ENCODE results near the gene NOX1. TPM values are rescaled to one million over a fixed set of nuclear protein-coding genes. Genes with fewer than 3 reads are reported as not detected.

Gene NOX1
- total RNA-seq, 1 donor from 2014 or later, result not detected

DNA sequence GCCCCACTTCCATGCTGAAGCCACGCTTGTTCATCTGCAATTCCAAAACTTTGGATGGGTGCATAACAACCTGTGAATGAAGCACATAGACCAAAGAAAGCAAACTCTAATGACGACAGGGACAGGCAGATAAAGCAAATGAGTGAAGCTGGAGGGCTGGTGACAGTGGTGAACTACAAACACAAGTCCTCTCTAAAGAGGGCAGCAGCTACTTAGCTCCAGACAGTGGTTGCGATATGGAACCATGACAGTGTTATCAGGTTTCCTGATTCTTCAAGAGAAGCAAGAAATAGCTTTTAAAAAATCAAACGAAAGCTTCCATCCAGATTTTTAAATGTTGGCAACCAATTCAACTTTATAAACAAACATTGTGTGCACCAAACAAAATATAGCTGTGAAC, 23.8 kb downstream of the NOX1 start:
- H3K36me3 Mint-ChIP-seq (ENCODE audit: insufficient read depth), result no peaks in the 10 kb centered on the region
- H3K9me3 Mint-ChIP-seq (ENCODE audit: low read depth), result peaks cover 7% of the 10 kb centered on the region

DNA sequence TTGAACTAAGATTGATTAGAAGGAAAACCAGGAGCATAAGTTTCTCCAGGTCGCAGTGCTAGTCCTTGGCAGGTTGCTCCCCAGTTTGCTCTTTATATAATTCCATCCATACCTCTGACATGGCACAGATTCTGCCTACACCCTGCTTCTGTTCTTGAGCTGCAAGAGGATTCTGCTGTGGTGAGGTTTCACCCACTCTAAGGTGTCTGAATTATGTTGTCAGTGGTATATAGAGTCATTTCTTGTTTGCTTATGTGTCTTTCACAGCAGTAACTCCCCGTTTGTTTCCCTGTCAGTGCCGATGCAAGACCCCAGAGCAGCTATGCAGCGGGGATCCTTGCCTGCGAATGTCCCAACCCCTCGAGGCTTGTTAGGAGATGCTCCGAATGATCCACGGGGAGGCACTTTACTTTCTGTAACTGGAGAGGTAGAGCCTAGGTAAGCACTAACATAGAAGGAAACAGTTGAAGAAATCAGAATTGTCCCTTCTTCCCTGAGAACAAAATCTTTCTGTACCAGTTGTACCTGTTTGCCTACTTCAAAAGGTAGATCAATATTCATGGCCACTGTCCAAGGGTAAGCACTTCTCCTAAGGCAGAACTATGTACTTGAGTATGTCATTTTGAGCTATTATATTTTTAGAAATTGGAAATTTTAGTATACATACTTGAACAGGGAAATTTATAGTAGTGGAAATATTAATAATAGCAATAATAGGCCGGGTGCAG, 42.8 kb downstream of the NOX1 start:
- no peak for DNase-seq (ENCODE audit: low spot score, unreplicated experiment)
- TF ChIP-seq, protein P1, sequence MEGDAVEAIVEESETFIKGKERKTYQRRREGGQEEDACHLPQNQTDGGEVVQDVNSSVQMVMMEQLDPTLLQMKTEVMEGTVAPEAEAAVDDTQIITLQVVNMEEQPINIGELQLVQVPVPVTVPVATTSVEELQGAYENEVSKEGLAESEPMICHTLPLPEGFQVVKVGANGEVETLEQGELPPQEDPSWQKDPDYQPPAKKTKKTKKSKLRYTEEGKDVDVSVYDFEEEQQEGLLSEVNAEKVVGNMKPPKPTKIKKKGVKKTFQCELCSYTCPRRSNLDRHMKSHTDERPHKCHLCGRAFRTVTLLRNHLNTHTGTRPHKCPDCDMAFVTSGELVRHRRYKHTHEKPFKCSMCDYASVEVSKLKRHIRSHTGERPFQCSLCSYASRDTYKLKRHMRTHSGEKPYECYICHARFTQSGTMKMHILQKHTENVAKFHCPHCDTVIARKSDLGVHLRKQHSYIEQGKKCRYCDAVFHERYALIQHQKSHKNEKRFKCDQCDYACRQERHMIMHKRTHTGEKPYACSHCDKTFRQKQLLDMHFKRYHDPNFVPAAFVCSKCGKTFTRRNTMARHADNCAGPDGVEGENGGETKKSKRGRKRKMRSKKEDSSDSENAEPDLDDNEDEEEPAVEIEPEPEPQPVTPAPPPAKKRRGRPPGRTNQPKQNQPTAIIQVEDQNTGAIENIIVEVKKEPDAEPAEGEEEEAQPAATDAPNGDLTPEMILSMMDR (IDR thresholded peaks at IDR 0.05; ENCODE audit: unreplicated experiment), result no peak
- H3K4me1 Mint-ChIP-seq (ENCODE audit: low read depth), result no peaks in the 10 kb centered on the region
- H3K9me3 Mint-ChIP-seq (ENCODE audit: low read depth), result peaks cover 11% of the 10 kb centered on the region
- H3K27ac Mint-ChIP-seq, result no peak overlapping the region
- H3K36me3 Mint-ChIP-seq (ENCODE audit: insufficient read depth), result peaks cover 18% of the 10 kb centered on the region
- no peaks in the 10 kb centered on the region for H3K27me3 Mint-ChIP-seq
- no peak overlapping the region for H3K4me3 Mint-ChIP-seq (ENCODE audit: low read depth)

More for the DNA sequence above, 23.8 kb downstream of the NOX1 start:
- no peak overlapping the region for H3K4me3 Mint-ChIP-seq (ENCODE audit: low read depth)
- TF ChIP-seq, protein P1 (IDR thresholded peaks at IDR 0.05; ENCODE audit: unreplicated experiment), result no peak
- no peaks in the 10 kb centered on the region for H3K27me3 Mint-ChIP-seq
- H3K4me1 Mint-ChIP-seq (ENCODE audit: low read depth), result no peaks in the 10 kb centered on the region
- no peak for DNase-seq (ENCODE audit: low spot score, unreplicated experiment)
- H3K27ac Mint-ChIP-seq, result no peak overlapping the region

DNA sequence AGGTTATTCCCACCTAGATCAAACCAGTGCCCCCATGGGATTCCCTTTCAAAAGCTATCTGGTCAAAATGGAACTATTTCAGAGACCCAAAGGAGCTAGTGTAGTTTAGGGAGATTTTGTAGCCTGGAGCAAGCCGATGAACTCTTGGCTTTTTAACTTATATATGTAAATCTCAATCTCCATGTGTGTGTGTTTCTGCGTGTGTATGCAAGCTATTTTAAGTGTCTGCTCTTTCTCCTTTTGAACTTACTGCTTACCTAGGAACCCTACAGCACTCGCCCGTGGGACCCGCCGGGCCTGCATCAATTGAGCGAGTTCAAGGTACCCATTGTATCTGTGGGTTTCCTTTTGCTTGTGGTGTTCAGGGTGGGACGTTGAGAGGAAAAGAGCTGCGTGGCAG, 43.6 kb downstream of the NOX1 start:
- H3K36me3 Mint-ChIP-seq (ENCODE audit: insufficient read depth), result peaks cover 19% of the 10 kb centered on the region

DNA sequence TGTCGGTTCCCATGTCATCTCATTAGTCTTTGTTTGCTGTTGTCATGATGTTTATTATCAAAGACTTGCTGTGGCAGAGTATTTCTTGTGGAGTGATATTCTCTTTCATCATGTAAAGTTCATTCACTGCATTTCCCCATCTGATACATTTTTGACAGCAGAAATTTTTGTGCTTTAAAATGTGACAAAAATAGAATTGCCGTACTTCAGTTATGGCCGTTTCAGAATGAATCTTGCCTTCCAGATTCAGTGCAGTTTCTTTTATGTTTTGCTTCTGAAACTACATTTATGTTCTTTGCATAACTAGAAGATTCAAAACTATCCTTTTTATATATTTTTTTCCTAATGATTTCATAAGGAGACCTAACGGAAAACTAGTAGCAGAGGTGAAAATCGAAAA, 44.0 kb downstream of the NOX1 start:
- peaks cover 19% of the 10 kb centered on the region for H3K36me3 Mint-ChIP-seq (ENCODE audit: insufficient read depth)
- no peak overlapping the region for H3K27ac Mint-ChIP-seq
- no peaks in the 10 kb centered on the region for H3K27me3 Mint-ChIP-seq
- no peak overlapping the region for H3K4me3 Mint-ChIP-seq (ENCODE audit: low read depth)
- DNase-seq (ENCODE audit: low spot score, unreplicated experiment), result no peak
- H3K9me3 Mint-ChIP-seq (ENCODE audit: low read depth), result peaks cover 11% of the 10 kb centered on the region
- H3K4me1 Mint-ChIP-seq (ENCODE audit: low read depth), result no peaks in the 10 kb centered on the region
- TF ChIP-seq, protein P1 (IDR thresholded peaks at IDR 0.05; ENCODE audit: unreplicated experiment), result no peak

More for the DNA sequence above, 43.6 kb downstream of the NOX1 start:
- Mint-ChIP-seq H3K9me3 (ENCODE audit: low read depth) (peaks cover 11% of the 10 kb centered on the region), H3K4me3 (ENCODE audit: low read depth) (no peak overlapping the region), H3K27ac (no peak overlapping the region), H3K4me1 (ENCODE audit: low read depth) (no peaks in the 10 kb centered on the region), H3K27me3 (no peaks in the 10 kb centered on the region)
- no peak for DNase-seq (ENCODE audit: low spot score, unreplicated experiment)
- TF ChIP-seq, protein P1 (IDR thresholded peaks at IDR 0.05; ENCODE audit: unreplicated experiment), result no peak

GRCh38 chrX:100829730-100830129, 44.4 kb downstream of the NOX1 start:
- Mint-ChIP-seq H3K4me1 (ENCODE audit: low read depth) (no peaks in the 10 kb centered on the region), H3K27me3 (no peaks in the 10 kb centered on the region), H3K36me3 (ENCODE audit: insufficient read depth) (peaks cover 19% of the 10 kb centered on the region), H3K27ac (no peak overlapping the region), H3K4me3 (ENCODE audit: low read depth) (no peak overlapping the region), H3K9me3 (ENCODE audit: low read depth) (peaks cover 11% of the 10 kb centered on the region)
- TF ChIP-seq, protein P1 (IDR thresholded peaks at IDR 0.05; ENCODE audit: unreplicated experiment), result no peak
- no peak for DNase-seq (ENCODE audit: low spot score, unreplicated experiment)
